Measurements from ENCODE around the gene TOP2A. TPM values are rescaled to one million over a fixed set of nuclear protein-coding genes. Genes with fewer than 3 reads are reported as not detected.

Gene TOP2A
- total RNA-seq, 1 experiment from 2014 or later: 141 TPM

DNA sequence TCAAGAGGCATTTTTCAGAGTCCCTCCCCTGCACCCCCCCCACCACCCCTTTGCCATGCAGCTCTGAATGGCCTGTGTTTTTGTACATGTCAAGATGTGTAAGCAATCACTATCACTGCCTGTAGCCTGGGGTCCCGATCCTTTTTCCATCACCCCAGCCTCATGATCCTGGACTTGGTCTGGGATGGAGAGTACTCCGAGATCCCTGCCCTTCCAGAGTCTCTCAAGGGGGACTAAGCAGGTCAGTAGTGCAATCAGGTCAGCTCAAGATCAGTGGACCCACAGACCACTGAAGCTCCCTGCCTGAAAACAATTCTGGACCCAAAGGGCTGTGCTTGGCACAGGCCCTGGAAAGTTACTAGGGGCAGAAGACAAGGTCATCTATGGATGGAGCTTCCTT lies 45.7 kb downstream of the TOP2A start:
- ChIA-PET POLR2A (no interaction called here), RAD21 (ENCODE audit: low non-redundant PET in 1 of 2, low total read pairs in 2 of 2, uncharacterized antibody in 2 of 2, unreplicated experiment in 2 of 2) (no interaction called here), CTCF (no interaction called here)
- no peaks in the 10 kb centered on the region for H3K9me2 ChIP-seq (ENCODE audit: insufficient read depth)
- no peaks in the 10 kb centered on the region for H4K20me1 ChIP-seq (ENCODE audit: insufficient read depth)
- no peak for DNase-seq (ENCODE audit: low read depth, low spot score)
- no peak for TF ChIP-seq FOSL1 (IDR thresholded peaks at IDR 0.05; ENCODE audit: low read depth)
- TF ChIP-seq, protein P1, sequence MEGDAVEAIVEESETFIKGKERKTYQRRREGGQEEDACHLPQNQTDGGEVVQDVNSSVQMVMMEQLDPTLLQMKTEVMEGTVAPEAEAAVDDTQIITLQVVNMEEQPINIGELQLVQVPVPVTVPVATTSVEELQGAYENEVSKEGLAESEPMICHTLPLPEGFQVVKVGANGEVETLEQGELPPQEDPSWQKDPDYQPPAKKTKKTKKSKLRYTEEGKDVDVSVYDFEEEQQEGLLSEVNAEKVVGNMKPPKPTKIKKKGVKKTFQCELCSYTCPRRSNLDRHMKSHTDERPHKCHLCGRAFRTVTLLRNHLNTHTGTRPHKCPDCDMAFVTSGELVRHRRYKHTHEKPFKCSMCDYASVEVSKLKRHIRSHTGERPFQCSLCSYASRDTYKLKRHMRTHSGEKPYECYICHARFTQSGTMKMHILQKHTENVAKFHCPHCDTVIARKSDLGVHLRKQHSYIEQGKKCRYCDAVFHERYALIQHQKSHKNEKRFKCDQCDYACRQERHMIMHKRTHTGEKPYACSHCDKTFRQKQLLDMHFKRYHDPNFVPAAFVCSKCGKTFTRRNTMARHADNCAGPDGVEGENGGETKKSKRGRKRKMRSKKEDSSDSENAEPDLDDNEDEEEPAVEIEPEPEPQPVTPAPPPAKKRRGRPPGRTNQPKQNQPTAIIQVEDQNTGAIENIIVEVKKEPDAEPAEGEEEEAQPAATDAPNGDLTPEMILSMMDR (IDR thresholded peaks at IDR 0.05 in 2 of 3, conservative IDR thresholded peaks at IDR 0.05 in 1 of 3; ENCODE audit: borderline replicate concordance in 1 of 3, insufficient read depth in 1 of 3, low read depth in 2 of 3, low read length in 2 of 3): no peak
- BruUV-seq (replicated peaks): no TSS peak
- ATAC-seq: no peak
- no peaks in the 10 kb centered on the region for H3K4me1 ChIP-seq (ENCODE audit: control insufficient read depth in 1 of 2, insufficient read depth in 2 of 2, low read length in 2 of 2)
- H3K4me3 ChIP-seq (replicated peaks in 1 of 2; ENCODE audit: low read depth in 1 of 2, low read length in 2 of 2): no peak overlapping the region
- H3K9ac ChIP-seq (ENCODE audit: low read length): no peak overlapping the region
- H3K27ac ChIP-seq (ENCODE audit: low read depth, low read length): no peak overlapping the region
- H3K27me3 ChIP-seq (ENCODE audit: insufficient read depth, low read length): no peaks in the 10 kb centered on the region
- H3K36me3 ChIP-seq (ENCODE audit: control insufficient read depth in 1 of 2, insufficient read depth in 2 of 2, low read length in 2 of 2): no peaks in the 10 kb centered on the region
- H3K9me3 ChIP-seq (ENCODE audit: control insufficient read depth in 1 of 2, insufficient read depth in 1 of 2, low read depth in 1 of 2, low read length in 2 of 2): no peaks in the 10 kb centered on the region
- H3K79me2 ChIP-seq (ENCODE audit: insufficient read depth, low read length): no peaks in the 10 kb centered on the region
- H2AFZ ChIP-seq (ENCODE audit: low read depth, low read length, poor library complexity, severe bottlenecking): no peak overlapping the region
- H3K4me2 ChIP-seq (ENCODE audit: low read length): no peak overlapping the region
- intact Hi-C loops (cut with micrococcal nuclease): no loop called here

DNA sequence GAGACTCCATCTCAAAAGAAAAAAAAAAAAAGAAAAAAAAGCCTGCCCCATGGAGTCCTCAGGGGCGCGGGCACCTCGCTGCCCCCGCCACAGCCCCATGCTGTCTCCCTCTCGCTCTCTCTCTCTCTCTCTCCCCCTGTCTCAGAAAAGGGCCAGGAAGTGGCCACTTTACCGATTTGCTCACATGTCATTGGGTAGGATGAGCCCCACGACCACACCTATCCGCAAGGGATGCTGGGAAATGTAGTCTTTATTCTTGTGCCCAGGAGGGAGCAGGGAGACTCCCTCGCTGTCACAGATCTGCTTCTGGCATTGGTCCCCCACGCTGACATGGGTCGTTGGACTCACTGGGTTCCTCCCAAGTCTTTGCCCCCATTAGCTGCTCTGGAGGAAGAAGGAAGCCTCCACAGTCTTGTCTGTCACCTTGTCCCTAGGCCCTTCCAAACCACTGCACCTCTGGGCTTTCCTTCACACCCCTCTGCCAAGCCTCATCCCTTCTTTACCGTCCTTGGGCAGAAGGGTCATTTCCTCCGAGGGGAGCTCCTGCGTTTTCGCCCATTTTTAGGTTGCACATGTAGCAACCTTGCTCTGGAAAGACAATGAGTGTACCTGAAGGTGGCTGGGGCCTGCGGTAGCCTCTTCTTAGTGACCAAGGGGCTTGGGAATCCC lies 46.3 kb downstream of the TOP2A start:
- Histone ChIP-seq H3K36me3 (ENCODE audit: control insufficient read depth in 1 of 2, insufficient read depth in 2 of 2, low read length in 2 of 2) (no peaks in the 10 kb centered on the region), H3K9me3 (ENCODE audit: control insufficient read depth in 1 of 2, insufficient read depth in 1 of 2, low read depth in 1 of 2, low read length in 2 of 2) (no peaks in the 10 kb centered on the region), H3K9ac (ENCODE audit: low read length) (no peak overlapping the region), H3K27ac (ENCODE audit: low read depth, low read length) (no peak overlapping the region), H3K4me1 (ENCODE audit: control insufficient read depth in 1 of 2, insufficient read depth in 2 of 2, low read length in 2 of 2) (no peaks in the 10 kb centered on the region), H3K79me2 (ENCODE audit: insufficient read depth, low read length) (no peaks in the 10 kb centered on the region), H3K27me3 (ENCODE audit: insufficient read depth, low read length) (no peaks in the 10 kb centered on the region), H4K20me1 (ENCODE audit: insufficient read depth) (no peaks in the 10 kb centered on the region), H3K9me2 (ENCODE audit: insufficient read depth) (no peaks in the 10 kb centered on the region), H2AFZ (ENCODE audit: low read depth, low read length, poor library complexity, severe bottlenecking) (no peak overlapping the region), H3K4me3 (replicated peaks in 1 of 2; ENCODE audit: low read depth in 1 of 2, low read length in 2 of 2) (no peak overlapping the region), H3K4me2 (ENCODE audit: low read length) (no peak overlapping the region)
- no TSS peak for BruUV-seq (replicated peaks)
- TF ChIP-seq SP1 (IDR thresholded peaks at IDR 0.05; ENCODE audit: low read depth) (no peak), ELF1 (IDR thresholded peaks at IDR 0.05; ENCODE audit: borderline replicate concordance, low read depth) (no peak), FOSL1 (IDR thresholded peaks at IDR 0.05; ENCODE audit: low read depth) (no peak), ZNF274 (IDR thresholded peaks at IDR 0.05; ENCODE audit: low read depth, low read length) (no peak)
- ChIA-PET POLR2A (no interaction called here), RAD21 (ENCODE audit: low non-redundant PET in 1 of 2, low total read pairs in 2 of 2, uncharacterized antibody in 2 of 2, unreplicated experiment in 2 of 2) (no interaction called here), CTCF (no interaction called here)
- DNase-seq (ENCODE audit: low read depth, low spot score): peak; percentile 19
- intact Hi-C loops (cut with micrococcal nuclease): no loop called here
- ATAC-seq: peak; percentile 82
